ENCODE results near the gene PPARG. TPM values are rescaled to one million over a fixed set of nuclear protein-coding genes. Genes with fewer than 3 reads are reported as not detected.
"Not testable (repeated sequence)": the region's sequence is repeated elsewhere in the genome, so short reads cannot be mapped to it uniquely, and the experiment has no call there.

PPARG gene
- total and polyA plus RNA-seq, 2 experiments from 2014 or later = 0.15 to 0.42 TPM

GRCh38 chr3:12477256-12477655 is 188.4 kb downstream of the PPARG start (continued):
- TF ChIP-seq REST (IDR thresholded peaks at IDR 0.05; ENCODE audit: unreplicated experiment) (no peak), EZH2phosphoT487 (IDR thresholded peaks at IDR 0.05; ENCODE audit: unreplicated experiment) (no peak)

- Histone ChIP-seq H3K4me2 (no peak overlapping the region), H3K4me1 (ENCODE audit: insufficient read depth) (no peaks in the 10 kb centered on the region; the same call in 1 of the 2 replicates), H3K9me2 (ENCODE audit: insufficient read depth) (no peaks in the 10 kb centered on the region), H4K20me1 (replicated peaks; ENCODE audit: insufficient read depth) (no peaks in the 10 kb centered on the region), H3K79me2 (replicated peaks; ENCODE audit: insufficient read depth) (no peaks in the 10 kb centered on the region), H3K36me3 (ENCODE audit: insufficient read depth) (no peaks in the 10 kb centered on the region), H2AFZ (no peak overlapping the region), H3K4me3 (no peak overlapping the region), H3F3A (replicated peaks; ENCODE audit: low read depth) (no peaks in the 10 kb centered on the region), H3K27me3 (ENCODE audit: insufficient read depth) (no peaks in the 10 kb centered on the region), H3K27ac (ENCODE audit: low read depth) (no peak overlapping the region)
- no peaks in the 10 kb centered on the region for H3K36me3 Mint-ChIP-seq (ENCODE audit: low read depth)
- no peak overlapping the region for H3K4me3 Mint-ChIP-seq
- H3K9me3 Mint-ChIP-seq = no peaks in the 10 kb centered on the region
- DNase-seq (ENCODE audit: low spot score) = no peak
- peaks cover 7% of the 10 kb centered on the region for H3K4me1 Mint-ChIP-seq
- TF ChIP-seq REST (IDR thresholded peaks at IDR 0.05; ENCODE audit: unreplicated experiment) = no peak
- no peak for TF ChIP-seq JUNB (IDR thresholded peaks at IDR 0.05; ENCODE audit: unreplicated experiment)
- no peak for TF ChIP-seq ZNF331 (CRISPR knock-in tag; IDR thresholded peaks at IDR 0.05; ENCODE audit: low read depth)
- ATAC-seq = no peak
- no peak overlapping the region for H3K27ac Mint-ChIP-seq
- H3K27me3 Mint-ChIP-seq (ENCODE audit: insufficient read depth, low read depth, poor library complexity) = peaks cover 6% of the 10 kb centered on the region
Measured at GRCh38 chr3:12478326-12478725, 189.5 kb downstream of the PPARG start.

- H3K27ac Mint-ChIP-seq = 0 out of 2 replicates have a peak overlapping the region, but pooled peaks have one; percentile 39
- not testable (repeated sequence) for H3K36me3 Mint-ChIP-seq (ENCODE audit: low read depth); H3K4me2 ChIP-seq; H3F3A ChIP-seq (replicated peaks; ENCODE audit: low read depth); H3K27me3 ChIP-seq (ENCODE audit: insufficient read depth); H4K20me1 ChIP-seq (replicated peaks; ENCODE audit: insufficient read depth); H3K4me1 ChIP-seq (ENCODE audit: insufficient read depth); H3K79me2 ChIP-seq (replicated peaks; ENCODE audit: insufficient read depth); H3K4me3 ChIP-seq; H3K9me3 Mint-ChIP-seq; H3K27ac ChIP-seq (ENCODE audit: low read depth); H3K36me3 ChIP-seq (ENCODE audit: insufficient read depth); DNase-seq (ENCODE audit: low spot score); H3K4me3 Mint-ChIP-seq; H3K9me2 ChIP-seq (ENCODE audit: insufficient read depth); ATAC-seq; H3K27me3 Mint-ChIP-seq (ENCODE audit: insufficient read depth, low read depth, poor library complexity); H2AFZ ChIP-seq
- peaks cover 11% of the 10 kb centered on the region for H3K4me1 Mint-ChIP-seq
Measured at GRCh38 chr3:12479198-12479597, 190.3 kb downstream of the PPARG start.
